Measurements from ENCODE around the gene CLNS1A. TPM values are rescaled to one million over a fixed set of nuclear protein-coding genes. Genes with fewer than 3 reads are reported as not detected.
A peak's percentile ranks its signal among the peaks of the same experiment; 100 is the strongest.
"Not testable (repeated sequence)": the region's sequence is repeated elsewhere in the genome, so short reads cannot be mapped to it uniquely, and the experiment has no call there.

Gene CLNS1A, protein sequence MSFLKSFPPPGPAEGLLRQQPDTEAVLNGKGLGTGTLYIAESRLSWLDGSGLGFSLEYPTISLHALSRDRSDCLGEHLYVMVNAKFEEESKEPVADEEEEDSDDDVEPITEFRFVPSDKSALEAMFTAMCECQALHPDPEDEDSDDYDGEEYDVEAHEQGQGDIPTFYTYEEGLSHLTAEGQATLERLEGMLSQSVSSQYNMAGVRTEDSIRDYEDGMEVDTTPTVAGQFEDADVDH
- 102 TPM for polyA plus RNA-seq (ENCODE audit: insufficient read length)

DNA sequence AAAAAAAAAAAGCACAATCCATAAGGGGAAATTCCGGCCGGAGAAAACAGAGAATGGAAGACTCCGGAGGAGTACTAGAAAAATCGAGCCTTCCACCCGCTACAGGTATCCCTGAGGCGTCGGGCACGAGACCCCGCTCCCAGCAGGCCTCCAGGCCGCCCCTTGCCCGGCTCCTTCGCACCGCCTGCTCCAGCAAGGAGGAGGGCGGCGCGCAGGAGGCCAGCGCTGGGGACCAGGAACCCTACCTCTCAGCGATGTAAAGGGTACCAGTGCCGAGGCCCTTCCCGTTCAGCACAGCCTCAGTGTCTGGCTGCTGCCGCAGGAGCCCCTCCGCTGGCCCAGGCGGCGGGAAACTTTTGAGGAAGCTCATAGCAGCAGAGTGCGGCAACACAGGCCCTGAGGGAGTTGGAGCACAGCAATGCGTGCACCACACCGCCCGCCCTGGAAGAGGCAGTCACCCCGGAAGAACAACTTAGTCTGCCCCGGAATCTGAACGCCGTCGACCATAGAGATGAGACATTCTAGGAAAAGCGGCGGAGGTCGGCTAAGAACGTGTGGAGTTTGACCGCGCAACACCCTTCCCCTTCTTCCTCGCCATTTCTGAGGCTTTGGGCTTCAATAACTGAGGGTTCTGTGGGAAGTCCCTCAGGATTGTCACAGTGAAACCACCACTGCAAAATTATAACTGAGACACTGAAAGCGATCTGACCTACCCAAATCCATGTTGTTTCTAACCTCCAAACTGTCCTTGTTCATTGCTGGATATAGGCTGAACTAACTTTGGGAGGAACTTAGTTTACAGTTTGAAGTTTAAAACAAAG lies at the start of gene CLNS1A:
Gene CLNS1A (minus strand): TSS at position 450 of the 821 bp plus-strand sequence. CDS start 80 bp downstream, at position 370.
- peak; percentile 89 for DNase-seq

DNA sequence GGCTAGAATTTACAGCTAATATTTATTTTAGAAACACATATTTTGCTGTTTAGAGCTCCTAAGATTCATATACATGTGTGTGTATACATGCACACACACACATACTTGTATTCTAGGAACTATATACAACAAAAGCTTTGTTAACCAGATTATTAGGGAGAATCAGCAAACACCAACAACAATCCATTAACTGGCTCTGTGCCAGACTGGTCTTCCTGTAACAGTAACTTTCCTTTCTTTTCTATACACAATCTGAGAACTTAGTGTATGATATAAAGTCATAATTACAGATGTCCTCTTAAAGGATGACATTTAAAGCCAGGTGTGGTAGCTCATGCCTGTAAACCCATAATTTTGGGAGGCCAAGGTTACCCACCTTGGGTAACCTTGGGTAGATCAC lies 49.5 kb upstream of the CLNS1A start:
- DNase-seq, result no peak

DNA sequence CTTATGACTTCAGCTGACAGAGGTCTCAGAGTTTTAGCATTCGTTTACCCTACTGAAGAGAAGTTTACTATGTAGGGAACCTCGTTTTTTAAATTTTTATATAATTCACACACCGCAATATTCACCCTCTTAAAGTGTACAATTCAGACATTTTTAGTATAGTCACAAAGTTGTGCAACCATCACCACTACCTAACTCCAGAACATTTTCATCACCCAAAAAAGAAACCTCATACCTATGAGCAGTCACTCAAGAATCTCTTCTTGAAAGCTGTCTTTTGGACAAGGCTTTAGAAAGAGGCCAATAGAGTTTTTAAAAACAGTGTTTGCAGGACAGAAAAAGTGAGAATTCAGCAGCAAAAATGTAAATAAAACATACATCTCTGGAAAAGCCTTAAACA lies 39.5 kb upstream of the CLNS1A start:
- no peak for DNase-seq

DNA sequence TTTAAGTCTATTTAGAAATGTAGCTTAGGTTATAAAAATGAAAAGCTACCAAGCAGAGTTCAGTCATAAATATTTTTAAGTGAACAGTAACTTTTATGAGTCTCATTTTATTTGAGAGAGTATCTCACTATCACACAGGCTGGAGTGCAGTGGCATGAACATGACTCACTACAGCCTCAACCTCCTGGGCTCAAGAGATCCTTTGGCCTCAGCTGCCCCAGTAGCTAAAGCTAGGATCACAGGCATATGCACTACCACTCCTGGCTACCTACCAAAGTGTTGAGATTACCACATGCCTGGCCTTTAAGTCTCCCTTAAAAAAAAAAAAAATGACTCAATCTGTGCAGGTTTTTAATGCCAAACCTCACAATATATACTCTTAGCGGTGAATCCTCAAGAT lies 34.7 kb upstream of the CLNS1A start:
- no peak for DNase-seq

DNA sequence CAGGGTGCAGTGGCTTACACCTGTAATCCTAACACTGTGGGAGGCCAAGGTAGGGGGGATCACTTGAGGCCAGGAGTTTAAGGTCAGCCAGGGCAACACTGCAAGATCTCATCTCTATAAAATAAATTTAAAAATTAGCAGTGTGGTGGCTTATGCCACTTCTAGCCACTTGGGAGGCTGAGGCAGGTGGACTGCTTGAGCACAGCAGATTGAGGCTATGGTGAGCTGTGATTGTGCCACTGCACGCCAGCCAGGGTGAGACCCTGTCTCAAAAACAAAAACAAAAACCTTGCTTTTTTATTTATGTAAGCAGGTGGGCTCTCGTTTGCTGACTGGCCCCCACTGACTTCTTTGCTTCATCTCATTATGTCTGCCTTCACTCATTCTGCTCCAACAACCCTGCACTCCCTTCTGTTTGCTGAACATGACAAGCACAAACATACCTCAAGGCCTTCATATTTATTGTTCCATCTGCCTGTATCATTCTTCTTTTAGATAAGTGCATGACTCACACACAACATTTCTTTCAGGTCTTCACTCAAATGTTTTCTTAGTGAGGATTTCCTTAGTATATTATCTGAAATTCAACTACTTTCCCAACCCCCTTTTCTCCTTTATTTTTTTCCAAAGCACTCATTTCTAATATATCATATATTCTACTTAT lies 32.4 kb upstream of the CLNS1A start:
- no peak for DNase-seq

DNA sequence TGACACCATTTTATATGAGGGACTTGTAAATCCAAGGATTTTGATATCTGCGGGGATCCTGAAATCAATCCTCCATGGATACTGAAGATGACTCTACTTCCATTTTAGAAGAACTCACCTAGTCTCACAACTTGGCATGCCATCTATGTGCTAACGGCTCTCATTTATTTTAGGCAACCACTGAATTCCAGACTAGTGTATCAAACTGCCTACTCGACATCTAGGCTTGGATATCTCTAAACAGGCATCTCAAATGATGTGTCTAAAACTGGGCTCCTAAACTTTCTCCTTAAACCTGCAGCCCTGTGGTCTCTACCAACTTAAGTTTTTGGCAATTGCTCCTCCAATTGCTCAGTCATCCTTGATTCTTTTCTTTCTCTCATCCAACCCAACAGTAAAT lies 31.2 kb upstream of the CLNS1A start:
- no peak for DNase-seq

DNA sequence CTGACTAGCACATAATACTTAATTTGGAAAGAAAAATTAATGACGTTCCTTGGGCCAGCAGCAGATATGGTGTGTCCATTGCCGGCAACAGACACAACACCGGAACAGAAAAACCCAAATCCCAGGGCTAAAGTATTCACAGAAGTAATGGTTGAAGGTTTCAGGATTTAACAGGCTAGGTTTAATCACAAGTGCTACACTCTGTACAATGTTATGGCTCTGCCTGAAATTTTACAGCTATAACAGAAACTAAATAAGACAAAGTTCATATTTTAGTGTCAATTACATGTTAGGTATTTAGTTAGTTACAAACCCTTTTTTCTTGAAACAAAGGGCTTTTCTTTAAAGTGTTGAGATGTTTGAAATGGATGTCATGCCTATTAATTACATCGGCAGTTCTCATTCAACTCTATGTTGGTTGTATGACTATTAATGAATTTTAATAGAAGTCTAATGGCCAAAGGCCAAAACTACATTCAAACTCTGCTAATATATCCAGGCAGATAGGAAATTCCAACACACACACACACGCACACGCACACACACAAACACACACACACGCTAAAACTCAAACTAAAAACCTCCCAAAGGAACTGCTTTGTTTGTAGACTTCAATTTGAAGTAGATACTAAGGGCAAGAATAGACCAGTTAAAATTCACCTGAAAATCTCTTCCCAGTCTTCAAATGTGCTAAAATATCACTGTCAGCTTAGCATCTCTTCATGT lies 27.8 kb upstream of the CLNS1A start:
- DNase-seq, result no peak

DNA sequence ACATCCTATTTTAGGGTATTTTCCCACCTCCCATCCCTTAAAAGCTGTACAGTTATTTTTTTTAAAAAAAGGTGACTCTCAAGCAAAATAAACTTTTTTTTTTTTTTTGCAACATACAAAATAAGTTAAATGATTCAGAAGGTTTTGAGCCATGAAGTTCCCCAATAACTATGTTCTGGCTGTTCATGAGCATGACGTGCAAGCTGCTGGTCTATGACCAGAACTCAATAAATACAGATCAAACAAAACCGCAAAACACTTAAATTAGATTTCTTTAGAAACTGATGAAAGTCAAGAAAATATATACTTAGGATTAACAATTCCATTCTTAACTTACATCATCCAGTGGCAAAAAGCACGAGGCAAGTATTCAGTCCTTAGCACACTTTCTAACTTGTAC lies 24.1 kb upstream of the CLNS1A start:
- DNase-seq, result no peak

DNA sequence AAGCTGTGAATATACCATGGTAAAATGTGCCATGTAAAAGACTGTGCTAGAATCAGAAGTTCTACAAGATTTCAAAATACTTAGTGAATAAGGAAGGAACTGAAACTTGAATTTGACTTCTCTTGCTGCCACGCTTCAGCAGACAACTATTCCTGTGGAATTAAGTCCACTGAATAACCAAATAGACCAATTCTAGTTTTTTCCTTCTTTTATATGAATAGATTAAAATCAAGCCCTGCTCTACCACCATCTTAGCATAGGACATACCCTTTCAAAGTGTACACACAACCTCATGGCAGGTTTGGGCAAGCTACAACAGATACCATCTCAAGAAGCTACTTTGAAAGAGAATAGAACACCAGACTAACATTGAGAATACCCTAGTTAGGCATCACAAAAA lies 23.4 kb upstream of the CLNS1A start:
- no peak for DNase-seq

DNA sequence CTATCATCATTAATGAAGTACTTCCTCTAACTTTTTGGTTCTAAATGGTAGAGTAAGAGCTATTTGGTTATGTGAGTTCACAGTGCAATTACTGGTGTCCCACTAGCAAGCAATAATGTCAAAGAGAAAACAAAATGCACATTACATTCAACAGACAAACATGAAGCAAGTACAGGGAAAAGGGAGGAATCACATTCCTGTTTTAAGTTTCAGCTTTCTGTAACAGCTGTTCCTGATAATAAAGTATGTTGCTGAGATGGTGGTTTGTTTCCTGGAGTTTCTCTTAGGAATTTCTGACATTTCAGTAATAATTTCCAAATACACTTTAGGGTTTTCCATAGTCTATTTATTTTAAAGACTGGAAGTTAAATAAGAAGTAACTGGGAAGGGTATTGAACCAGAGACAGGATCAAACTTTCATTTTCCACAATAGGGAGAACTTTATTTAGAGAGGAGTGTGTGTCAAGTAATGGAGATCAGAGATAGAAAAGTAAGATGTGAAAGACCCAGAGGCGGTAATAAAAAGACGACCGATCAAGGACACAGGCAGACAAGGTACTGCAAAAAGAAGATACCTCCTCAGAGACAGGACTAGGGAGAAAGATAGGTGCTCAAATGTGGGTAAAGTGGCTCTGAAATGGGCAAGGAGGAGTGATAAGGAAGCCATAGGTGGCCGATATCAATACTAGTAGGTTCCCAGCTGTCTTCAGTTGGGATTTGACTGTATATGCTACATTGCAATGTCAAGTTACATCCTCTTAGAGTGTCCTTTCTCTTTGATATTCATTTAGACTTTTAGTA lies 20.8 kb upstream of the CLNS1A start:
- DNase-seq, result no peak

DNA sequence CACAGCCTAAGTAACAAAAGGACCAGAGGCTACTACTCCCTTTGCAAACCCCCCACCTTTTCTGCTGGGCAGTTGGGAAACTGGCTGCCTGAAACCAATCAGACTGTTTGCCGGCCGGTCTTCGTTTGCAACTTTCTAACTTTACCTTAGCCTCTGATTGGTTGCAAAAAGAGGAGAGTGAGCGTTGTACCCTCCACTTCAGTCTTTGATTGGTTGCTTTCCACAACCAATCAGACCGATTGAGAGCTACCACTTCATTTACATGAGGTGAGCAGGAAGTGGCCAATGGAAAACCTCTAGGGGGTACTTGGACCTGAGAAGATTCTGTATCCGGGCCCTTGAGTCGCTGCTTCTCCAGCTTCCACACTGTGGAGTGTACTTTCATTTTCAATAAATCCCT lies 18.8 kb upstream of the CLNS1A start:
- DNase-seq, result no peak

DNA sequence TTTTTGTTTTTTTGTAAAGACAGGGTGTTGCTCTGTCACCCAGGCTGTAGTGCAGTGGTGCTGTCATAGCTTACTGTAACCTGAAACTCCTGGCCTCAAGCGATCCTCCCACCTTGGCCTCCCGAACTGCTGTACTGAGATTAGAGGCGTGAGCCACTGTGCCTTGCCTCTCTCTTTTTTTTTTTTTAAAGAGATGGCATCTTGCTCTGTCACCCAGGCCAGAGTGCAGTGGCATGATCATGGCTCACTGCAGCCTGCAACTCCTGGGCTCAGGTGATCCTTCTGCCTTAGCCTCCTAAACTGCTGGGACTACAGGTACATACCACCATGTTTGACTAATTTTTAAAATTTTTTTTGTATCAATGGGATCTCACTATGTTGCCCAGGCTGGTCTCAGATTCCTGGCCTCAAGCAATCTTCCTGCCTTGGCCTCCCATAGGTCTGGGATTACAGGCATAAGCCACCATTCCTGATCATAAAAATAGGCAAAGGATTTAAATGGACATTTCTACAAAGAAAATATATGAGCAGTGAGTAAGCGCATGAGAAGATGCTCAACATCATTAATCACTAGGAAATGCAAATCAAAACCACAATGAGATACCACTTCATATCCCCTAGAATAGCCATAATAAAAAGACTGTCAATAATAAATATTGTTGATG lies 17.3 kb upstream of the CLNS1A start:
- DNase-seq, result no peak

DNA sequence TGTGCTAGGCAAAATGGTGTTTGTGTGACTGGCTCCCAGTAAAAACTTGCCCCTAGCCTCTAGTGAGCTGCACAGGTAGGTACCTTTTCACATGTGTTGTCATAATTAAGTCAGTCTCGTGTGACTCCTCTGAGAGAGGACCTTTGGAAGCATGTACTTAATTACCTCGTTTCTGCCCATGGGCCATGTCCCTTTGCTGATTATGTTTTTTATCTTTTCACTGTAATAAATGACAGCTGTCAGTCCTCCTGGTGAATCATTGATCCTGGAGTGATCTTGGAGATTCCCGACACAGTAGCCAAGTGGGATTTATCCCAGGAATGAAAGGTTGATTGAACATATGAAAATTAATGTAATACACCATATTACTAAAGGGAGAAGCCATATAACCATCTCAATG lies 12.5 kb upstream of the CLNS1A start:
- DNase-seq, result no peak

DNA sequence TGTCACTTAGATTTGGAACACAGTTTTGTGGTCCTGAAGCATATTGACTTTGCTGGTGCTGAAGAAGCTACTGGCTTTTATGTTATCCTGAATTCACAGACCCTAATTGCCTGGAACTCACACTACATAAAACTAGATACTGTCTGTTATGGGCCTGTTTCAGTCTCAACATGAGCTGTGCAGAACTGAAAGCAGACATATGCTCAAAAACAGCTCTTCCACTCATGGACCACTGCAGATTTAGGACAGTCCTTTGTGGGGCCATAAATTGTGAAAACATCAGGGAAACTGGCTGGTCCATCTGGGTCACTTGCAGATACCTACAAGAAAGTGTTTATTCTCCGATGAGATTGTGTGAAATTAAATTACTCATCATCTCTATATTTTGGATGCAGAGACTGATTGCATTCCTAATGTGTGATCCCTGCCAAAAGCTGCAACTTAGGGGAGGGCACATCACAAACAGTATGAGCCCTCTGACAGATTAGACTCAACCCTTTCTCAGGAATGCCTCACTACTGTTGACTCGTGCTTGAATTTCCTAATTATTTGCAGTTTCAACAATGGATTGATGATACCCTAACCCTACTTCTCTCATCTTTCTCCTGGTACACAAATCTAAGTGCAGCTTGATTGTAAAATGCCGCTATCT lies 10.2 kb upstream of the CLNS1A start:
- DNase-seq, result no peak

DNA sequence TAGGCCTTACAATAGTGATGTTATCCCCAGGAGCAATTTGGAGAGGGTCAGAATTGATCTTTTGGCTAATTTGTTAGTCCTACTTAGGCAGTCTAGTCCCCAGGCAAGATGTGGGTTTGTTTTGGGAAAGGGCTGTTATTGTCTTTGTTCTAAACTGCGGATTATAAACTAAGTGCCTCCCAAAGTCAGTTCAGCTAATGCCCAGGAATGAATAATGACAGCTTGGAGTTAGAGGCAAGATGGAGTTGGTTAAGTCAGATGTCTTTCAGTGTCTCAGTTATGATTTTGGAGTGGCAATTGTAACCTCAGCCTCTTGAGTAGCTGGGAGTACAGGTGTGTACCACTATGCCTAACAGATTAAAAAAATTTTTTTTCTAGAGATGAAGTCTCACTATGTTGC lies 7.3 kb upstream of the CLNS1A start:
- no peak for DNase-seq

DNA sequence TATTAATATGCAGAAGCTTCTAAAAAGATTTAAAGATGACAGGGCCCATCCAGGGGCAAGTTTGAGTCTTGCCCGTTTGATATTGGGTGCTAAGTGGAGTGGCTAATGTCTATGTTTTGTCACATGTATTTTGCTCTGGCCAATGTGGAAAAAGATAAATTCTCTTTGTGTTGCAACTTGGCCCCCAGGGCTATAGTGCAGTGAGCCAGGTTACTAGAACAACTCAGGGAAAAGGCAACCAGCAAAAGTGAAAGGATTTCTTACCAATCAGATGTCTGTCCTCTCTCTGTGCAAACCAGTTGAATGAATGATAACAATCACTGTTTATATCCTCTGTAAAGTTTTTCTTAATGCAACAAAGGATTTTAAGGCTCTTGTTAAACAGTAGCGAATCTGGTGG lies 4.6 kb upstream of the CLNS1A start:
- DNase-seq, result no peak

DNA sequence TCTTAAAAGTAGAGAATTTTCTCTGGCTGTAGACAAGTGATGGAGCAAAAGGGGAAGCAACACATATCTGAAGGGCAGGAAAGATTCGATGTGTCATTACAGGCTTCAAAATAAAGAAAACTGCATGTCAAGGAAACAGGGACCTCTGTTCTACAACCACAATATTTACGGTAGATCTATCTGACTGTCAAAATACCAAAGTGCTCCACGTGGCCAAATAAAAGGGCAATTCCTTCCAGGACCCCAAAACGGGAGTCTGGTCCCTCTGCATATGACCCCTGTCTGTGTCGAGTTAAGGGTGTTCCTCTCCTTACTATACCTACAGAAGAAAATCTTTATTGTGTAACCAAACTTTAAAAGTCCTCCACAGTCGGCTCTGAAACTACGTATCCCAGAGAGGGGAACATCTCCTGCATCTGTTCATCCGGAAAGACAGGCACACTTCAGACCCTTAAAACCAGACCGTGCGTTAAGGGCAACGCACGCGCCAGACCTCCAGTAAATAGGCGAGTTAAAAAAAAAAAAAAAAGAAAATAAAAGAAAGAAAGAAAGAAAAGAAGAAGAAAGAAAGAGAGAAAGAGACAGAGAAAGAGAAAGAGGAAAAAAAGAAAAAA lies 756 bp downstream of the CLNS1A start:
- DNase-seq, result no peak

DNA sequence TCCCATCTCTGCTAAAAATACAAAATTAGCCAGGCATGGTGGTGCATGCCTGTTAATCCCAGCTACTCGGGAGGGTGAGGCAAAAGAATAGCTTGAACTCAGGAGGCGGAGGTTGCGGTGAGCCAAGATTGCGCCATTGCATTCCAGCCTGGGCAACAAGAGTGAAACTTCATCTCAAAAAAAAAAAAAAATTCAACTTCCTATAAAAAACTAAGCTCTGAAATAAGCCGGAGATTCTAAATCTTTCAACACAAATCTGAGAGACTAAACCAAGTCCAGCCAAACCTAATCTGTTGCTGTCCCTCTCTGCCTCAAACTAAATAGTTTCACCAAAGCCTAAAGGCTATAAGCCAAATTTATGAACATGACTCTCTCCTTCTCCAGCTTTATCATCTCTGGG lies 3.7 kb downstream of the CLNS1A start:
- not testable (repeated sequence) for DNase-seq

DNA sequence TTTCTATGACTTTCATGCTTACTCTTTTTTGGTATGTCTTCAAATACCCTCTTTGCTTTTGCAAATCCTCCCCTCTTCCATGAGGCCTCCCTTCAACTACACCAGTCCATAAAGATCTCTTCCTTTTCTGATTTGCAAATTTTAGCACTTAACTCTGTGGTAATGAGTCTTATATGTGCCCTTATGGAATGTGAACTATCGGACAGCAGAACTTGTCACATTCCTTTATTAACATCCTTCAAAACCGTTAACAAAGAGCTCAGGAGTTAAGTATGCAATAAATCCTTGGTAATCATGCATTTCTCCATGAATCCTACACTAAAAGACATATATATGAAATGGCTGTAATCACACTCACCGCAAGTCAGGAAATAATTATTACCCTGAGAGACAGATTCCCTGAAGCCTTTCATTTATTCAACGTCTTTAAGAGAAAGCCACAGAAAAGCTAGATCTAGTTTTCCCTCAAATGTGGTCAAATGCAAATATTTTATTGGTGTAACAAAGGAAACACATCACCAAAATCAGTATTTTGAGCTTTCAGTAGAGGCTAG lies 7.4 kb downstream of the CLNS1A start:
- no peak for DNase-seq

DNA sequence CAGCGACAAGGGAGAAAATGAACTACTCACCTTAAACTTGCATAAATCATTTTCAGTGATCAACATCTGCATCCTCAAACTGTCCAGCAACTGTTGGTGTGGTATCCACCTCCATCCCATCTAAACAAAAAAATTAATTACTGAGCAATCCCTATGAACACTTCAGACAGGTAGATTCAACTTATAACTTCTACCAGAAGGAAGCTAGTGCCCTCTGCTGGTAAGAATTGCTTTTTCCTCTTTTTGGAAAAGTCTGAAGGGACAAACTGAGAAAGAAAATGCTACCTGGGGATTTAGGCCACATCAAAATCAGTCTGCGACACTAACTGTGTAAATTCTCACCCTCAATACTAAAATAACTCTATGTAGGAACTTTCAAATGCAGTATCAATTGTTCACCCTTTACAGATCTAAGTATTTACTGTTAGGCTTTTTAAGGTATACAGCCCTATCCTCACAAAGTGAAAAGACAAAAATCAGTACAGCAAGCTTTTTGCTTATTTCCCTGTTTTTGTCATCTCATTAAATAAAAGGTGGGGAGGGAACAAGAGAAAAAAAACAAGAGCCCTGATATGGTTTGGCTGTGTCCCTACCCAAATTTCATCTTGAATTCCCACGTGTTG lies 17.9 kb downstream of the CLNS1A start:
- DNase-seq, result peak; percentile 19
